ENCODE results near the gene VPS33B. TPM values are rescaled to one million over a fixed set of nuclear protein-coding genes. Genes with fewer than 3 reads are reported as not detected.

The VPS33B gene
- total and polyA plus RNA-seq, 5 donors: 3.8 to 7.6 (median 6.5) TPM

GRCh38 chr15:90998737-90999136 is 23.7 kb downstream of the VPS33B start:
- Histone ChIP-seq H3K27me3 (ENCODE audit: control insufficient read depth, insufficient read depth) (no peaks in the 10 kb centered on the region), H3K9me3 (ENCODE audit: control insufficient read depth, low read length) (no peaks in the 10 kb centered on the region), H3K4me1 (ENCODE audit: control insufficient read depth, insufficient read depth, low read length) (no peaks in the 10 kb centered on the region), H3K4me3 (ENCODE audit: low read length) (no peak overlapping the region), H3K27ac (ENCODE audit: low read length) (no peak overlapping the region)
- intact Hi-C loops (cut with DNase I): no loop called here
- 75% methylated on average over 8 of the region's 8 CpGs for WGBS
- ATAC-seq (no peak), DNase-seq (no peak)

GRCh38 chr15:90994417-90995311 is 27.7 kb downstream of the VPS33B start, which contains the start of gene PRC1:
Gene PRC1 (minus strand): TSS chr15:90994535. CDS start chr15:90994417, 118 bp downstream.
- peak; percentile 100 for ATAC-seq
- peak; percentile 99 for DNase-seq
- intact Hi-C loops (cut with DNase I): no loop called here
- Histone ChIP-seq H3K27ac (ENCODE audit: low read length) (peak within 1 kb of the TSS; percentile 73), H3K4me3 (ENCODE audit: low read length) (peak within 1 kb of the TSS; percentile 77), H3K9me3 (ENCODE audit: control insufficient read depth, low read length) (no peaks in the 10 kb centered on the region), H3K4me1 (ENCODE audit: control insufficient read depth, insufficient read depth, low read length) (no peaks in the 10 kb centered on the region), H3K27me3 (ENCODE audit: control insufficient read depth, insufficient read depth) (no peaks in the 10 kb centered on the region)
- WGBS: under 1% methylated on average over 75 of the region's 75 CpGs

- ATAC-seq: peak; percentile 17 to 49
- no peaks in the 10 kb centered on the region for H3K4me1 ChIP-seq (ENCODE audit: control insufficient read depth, insufficient read depth, low read length)
- intact Hi-C loops (cut with DNase I): no loop called here
- peak overlapping the region; percentile 77 for H3K4me3 ChIP-seq (ENCODE audit: low read length)
- no peaks in the 10 kb centered on the region for H3K27me3 ChIP-seq (ENCODE audit: control insufficient read depth, insufficient read depth)
- peak overlapping the region; percentile 24 for H3K27ac ChIP-seq (ENCODE audit: low read length)
- peak in 1 of 3 donors; percentile 69 for DNase-seq
- no peaks in the 10 kb centered on the region for H3K9me3 ChIP-seq (ENCODE audit: control insufficient read depth, low read length)
- WGBS: under 1% methylated on average over 50 of the region's 50 CpGs
These were observed 28.4 kb downstream of the VPS33B start for GRCh38 chr15:90994059-90994416.

GRCh38 chr15:90991587-90992285 is 30.7 kb downstream of the VPS33B start:
- 81% methylated on average over 6 of the region's 6 CpGs for WGBS
- DNase-seq: no peak
- intact Hi-C loops (cut with DNase I): no loop called here

GRCh38 chr15:90990446-90990845 is 31.9 kb downstream of the VPS33B start:
- no peaks in the 10 kb centered on the region for H3K4me1 ChIP-seq (ENCODE audit: control insufficient read depth, insufficient read depth, low read length)
- ATAC-seq (no peak), DNase-seq (no peak)
- intact Hi-C loops (cut with DNase I): no loop called here
- H3K27me3 ChIP-seq (ENCODE audit: control insufficient read depth, insufficient read depth): no peaks in the 10 kb centered on the region
- H3K4me3 ChIP-seq (ENCODE audit: low read length): no peak overlapping the region
- H3K9me3 ChIP-seq (ENCODE audit: control insufficient read depth, low read length): no peaks in the 10 kb centered on the region
- 97% methylated on average over 4 of the region's 4 CpGs for WGBS
- H3K27ac ChIP-seq (ENCODE audit: low read length): no peak overlapping the region

More at GRCh38 chr15:90991587-90992285, 30.7 kb downstream of the VPS33B start:
- H3K27me3 ChIP-seq (ENCODE audit: control insufficient read depth, insufficient read depth): no peaks in the 10 kb centered on the region
- no peak overlapping the region for H3K27ac ChIP-seq (ENCODE audit: low read length)
- H3K4me1 ChIP-seq (ENCODE audit: control insufficient read depth, insufficient read depth, low read length): no peaks in the 10 kb centered on the region
- no peak for ATAC-seq
- no peaks in the 10 kb centered on the region for H3K9me3 ChIP-seq (ENCODE audit: control insufficient read depth, low read length)
- H3K4me3 ChIP-seq (ENCODE audit: low read length): no peak overlapping the region

- H3K9me3 ChIP-seq (ENCODE audit: control insufficient read depth, low read length): no peaks in the 10 kb centered on the region
These were observed 33.2 kb downstream of the VPS33B start for GRCh38 chr15:90989040-90989768.

GRCh38 chr15:90988296-90988695 is 34.1 kb downstream of the VPS33B start:
- H3K27ac ChIP-seq (ENCODE audit: low read length): no peak overlapping the region
- H3K4me1 ChIP-seq (ENCODE audit: control insufficient read depth, insufficient read depth, low read length): no peaks in the 10 kb centered on the region
- ATAC-seq (no peak), DNase-seq (no peak)
- intact Hi-C loops (cut with DNase I): no loop called here
- no peaks in the 10 kb centered on the region for H3K27me3 ChIP-seq (ENCODE audit: control insufficient read depth, insufficient read depth)
- no peak overlapping the region for H3K4me3 ChIP-seq (ENCODE audit: low read length)
- no peaks in the 10 kb centered on the region for H3K9me3 ChIP-seq (ENCODE audit: control insufficient read depth, low read length)
- WGBS: 56% methylated on average over 6 of the region's 6 CpGs

More at GRCh38 chr15:90989040-90989768, 33.2 kb downstream of the VPS33B start:
- H3K27ac ChIP-seq (ENCODE audit: low read length): no peak overlapping the region
- H3K27me3 ChIP-seq (ENCODE audit: control insufficient read depth, insufficient read depth): no peaks in the 10 kb centered on the region
- H3K4me1 ChIP-seq (ENCODE audit: control insufficient read depth, insufficient read depth, low read length): no peaks in the 10 kb centered on the region
- intact Hi-C loops (cut with DNase I): no loop called here
- no peak for DNase-seq
- WGBS: 90% methylated on average over 7 of the region's 7 CpGs
- no peak for ATAC-seq
- H3K4me3 ChIP-seq (ENCODE audit: low read length): no peak overlapping the region

GRCh38 chr15:90987561-90988141 is 34.7 kb downstream of the VPS33B start:
- no peak for ATAC-seq
- intact Hi-C loops (cut with DNase I): no loop called here

GRCh38 chr15:90986790-90987507 is 35.4 kb downstream of the VPS33B start:
- Histone ChIP-seq H3K4me3 (ENCODE audit: low read length) (no peak overlapping the region), H3K27ac (ENCODE audit: low read length) (no peak overlapping the region), H3K9me3 (ENCODE audit: control insufficient read depth, low read length) (no peaks in the 10 kb centered on the region), H3K27me3 (ENCODE audit: control insufficient read depth, insufficient read depth) (no peaks in the 10 kb centered on the region), H3K4me1 (ENCODE audit: control insufficient read depth, insufficient read depth, low read length) (no peaks in the 10 kb centered on the region)
- intact Hi-C loops (cut with DNase I): no loop called here
- DNase-seq (no peak), ATAC-seq (no peak)
- 92% methylated on average over 11 of the region's 11 CpGs for WGBS

More at GRCh38 chr15:90987561-90988141, 34.7 kb downstream of the VPS33B start:
- no peak overlapping the region for H3K27ac ChIP-seq (ENCODE audit: low read length)
- DNase-seq: no peak
- no peaks in the 10 kb centered on the region for H3K9me3 ChIP-seq (ENCODE audit: control insufficient read depth, low read length)
- H3K4me3 ChIP-seq (ENCODE audit: low read length): no peak overlapping the region
- no peaks in the 10 kb centered on the region for H3K4me1 ChIP-seq (ENCODE audit: control insufficient read depth, insufficient read depth, low read length)
- no peaks in the 10 kb centered on the region for H3K27me3 ChIP-seq (ENCODE audit: control insufficient read depth, insufficient read depth)
- WGBS: 66% methylated on average over 7 of the region's 7 CpGs

- DNase-seq (no peak), ATAC-seq (no peak)
- H3K27me3 ChIP-seq (ENCODE audit: control insufficient read depth, insufficient read depth): no peaks in the 10 kb centered on the region
- H3K4me3 ChIP-seq (ENCODE audit: low read length): no peak overlapping the region
- intact Hi-C loops (cut with DNase I): no loop called here
- WGBS: 92% methylated on average over 5 of the region's 5 CpGs
- no peak overlapping the region for H3K27ac ChIP-seq (ENCODE audit: low read length)
- H3K9me3 ChIP-seq (ENCODE audit: control insufficient read depth, low read length): no peaks in the 10 kb centered on the region
- no peaks in the 10 kb centered on the region for H3K4me1 ChIP-seq (ENCODE audit: control insufficient read depth, insufficient read depth, low read length)
These were observed 40.3 kb downstream of the VPS33B start for GRCh38 chr15:90982135-90982534.

All from right cardiac atrium (tissue), 5 donors.